Lung (tissue), 12 donors: ENCODE results near the gene ASIC2. TPM values are rescaled to one million over a fixed set of nuclear protein-coding genes. Genes with fewer than 3 reads are reported as not detected.

ENCODE experiments used
- ATAC-seq: fragments of 200-7000 bp; cut with Tn5 transposase; one replicate; pipeline ENCODE4 v1.9.1; 2020; ENCODE audit warnings: moderate number of reproducible peaks; ENCODE audit not compliant: insufficient read depth, low FRiP score
- DNase-seq, 3 donors: peaks; one replicate each; pipeline ENCODE4 v3.0.0-alpha.2; 2013 to 2017
- H3K27ac ChIP-seq, 2 donors: one replicate each; pipeline ENCODE4 v1.5.1; 2013; ENCODE audit warnings: mild to moderate bottlenecking in 2 of 2, moderate library complexity in 2 of 2, control low read depth in 1 of 2, inconsistent platforms in 1 of 2, low read depth in 1 of 2, low read length in 1 of 2
- H3K27me3 ChIP-seq, 3 donors: one replicate each; pipeline ENCODE4 v1.5.1; 2013; ENCODE audit warnings: low read length in 2 of 3; ENCODE audit not compliant: control insufficient read depth in 3 of 3, insufficient read depth in 3 of 3
- H3K36me3 ChIP-seq, 4 donors: one replicate each; pipeline ENCODE4 v1.5.1; 2013; ENCODE audit warnings: low read length in 4 of 4, mild to moderate bottlenecking in 1 of 4, moderate library complexity in 1 of 4; ENCODE audit not compliant: control insufficient read depth in 4 of 4, insufficient read depth in 4 of 4
- H3K4me1 ChIP-seq, 5 donors: one replicate each; pipeline ENCODE4 v1.5.1; 2013; ENCODE audit warnings: low read length in 5 of 5, mild to moderate bottlenecking in 2 of 5, moderate library complexity in 1 of 5; ENCODE audit not compliant: control insufficient read depth in 5 of 5, insufficient read depth in 5 of 5
- H3K4me3 ChIP-seq: one replicate; pipeline ENCODE4 v1.5.1; 2013; ENCODE audit warnings: mild to moderate bottlenecking, control low read depth, moderate library complexity
- H3K9ac ChIP-seq, 2 donors: one replicate each; pipeline ENCODE4 v1.5.1; 2013; ENCODE audit warnings: low read length in 2 of 2, control low read depth in 1 of 2; ENCODE audit not compliant: insufficient read depth in 1 of 2
- H3K9me3 ChIP-seq, 4 donors: one replicate each; pipeline ENCODE4 v1.5.1; 2013; ENCODE audit warnings: low read length in 3 of 4, mild to moderate bottlenecking in 1 of 4, moderate library complexity in 1 of 4; ENCODE audit not compliant: control insufficient read depth in 4 of 4, insufficient read depth in 3 of 4
- CTCF ChIP-seq: IDR thresholded peaks from 2 replicates; pipeline ENCODE4 v1.5.1; 2012; ENCODE audit warnings: mild to moderate bottlenecking; ENCODE audit errors: control extremely low read depth, extremely low read depth
- WGBS, 2 donors: extraction: QIAGEN DNeasy Blood & Tissue Kit; methylation state at CpG; one replicate each; pipeline ENCODE4 v1.1.7; 2013; 5-methylcytosine and 5-hydroxymethylcytosine counted together
- polyA plus RNA-seq, 2 donors: library from polyadenylated mRNA; stranded (reverse); fragments of 200-250 nt; gene quantifications; one replicate each; pipeline ENCODE4 v1.2.1, GENCODE V29; 2013
- total RNA-seq, 2 donors: library from RNA; depleted of rRNA in 1 of 2; stranded (reverse); fragments of >200 nt in 1 of 2; gene quantifications; one replicate each; pipeline ENCODE4 v1.2.1, GENCODE V29; 2014 to 2021
- donor health status: control.
- donor health status: control.
- donor health status: Bipolar disorder and iron deficiency.
- donor health status: healthy.
- donor health status: DM: yes; HTN: yes; CAD: no.

The ASIC2 gene
- total and polyA plus RNA-seq, 4 donors: 0.03 to 0.28 (median 0.14) TPM; not detected in 1

DNA sequence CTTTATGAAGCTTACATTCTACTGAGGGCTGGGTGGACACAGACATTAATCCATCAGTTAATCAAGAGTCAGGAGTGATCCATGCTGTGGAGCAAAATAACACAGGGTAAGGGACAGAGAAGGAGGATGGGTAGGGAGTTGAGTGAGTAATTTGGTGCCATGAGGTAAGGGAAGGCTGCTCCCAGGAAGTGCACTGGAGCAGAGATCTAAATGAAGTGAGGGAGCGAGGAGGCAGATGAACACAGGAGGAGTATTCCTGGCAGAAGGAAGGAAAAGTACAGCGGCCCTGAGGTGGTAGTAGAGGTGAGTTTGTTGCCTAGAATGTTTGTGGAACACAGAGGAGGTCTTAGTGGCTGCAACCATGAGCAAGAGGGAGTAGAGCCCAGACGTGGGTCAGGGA lies 34.8 kb downstream of the ASIC2 start:
- no peak for DNase-seq
- H3K4me3 ChIP-seq: no peak overlapping the region
- H3K36me3 ChIP-seq: no peaks in the 10 kb centered on the region
- TF ChIP-seq CTCF: no peak
- H3K27ac ChIP-seq: no peak overlapping the region
- no peaks in the 10 kb centered on the region for H3K9me3 ChIP-seq
- H3K27me3 ChIP-seq: peaks cover 0 to 16% (median 0%) of the 10 kb centered on the region in 3 donors
- H3K4me1 ChIP-seq: peaks cover 0 to 18% (median 0%) of the 10 kb centered on the region in 5 donors
- H3K9ac ChIP-seq: no peak overlapping the region
- WGBS, 2 donors: 72 to 75% methylated on average over 3 of the region's 3 CpGs
- ATAC-seq: no peak

DNA sequence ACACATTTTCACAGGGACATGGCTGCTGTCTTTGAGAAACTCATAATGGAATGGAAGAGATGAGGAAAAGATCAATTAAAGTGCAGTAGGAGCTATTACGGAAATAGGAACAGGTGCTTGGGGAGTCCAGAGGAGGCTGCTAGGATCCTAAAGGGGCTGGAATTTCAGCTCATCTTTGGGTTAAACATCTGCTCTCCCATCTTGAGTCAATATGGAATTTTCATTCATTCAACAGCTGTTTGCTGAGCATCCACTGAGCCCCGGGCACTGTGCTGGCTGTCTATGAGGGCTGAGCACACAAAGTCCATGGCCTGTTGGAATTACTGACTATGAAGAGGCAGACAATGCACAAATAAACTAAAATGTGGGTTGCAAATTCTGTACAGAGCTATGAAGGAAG lies 47.9 kb downstream of the ASIC2 start:
- no peaks in the 10 kb centered on the region for H3K4me1 ChIP-seq
- H3K27me3 ChIP-seq: peaks cover 0 to 6% (median 0%) of the 10 kb centered on the region in 3 donors
- H3K27ac ChIP-seq: no peak overlapping the region
- peaks cover 0 to 2% (median 0%) of the 10 kb centered on the region in 4 donors for H3K9me3 ChIP-seq
- no peaks in the 10 kb centered on the region for H3K36me3 ChIP-seq
- ATAC-seq (no peak), DNase-seq (no peak)
- H3K9ac ChIP-seq: no peak overlapping the region
- 85 to 92% methylated on average over 2 of the region's 2 CpGs for WGBS, 2 donors
- TF ChIP-seq CTCF: no peak
- H3K4me3 ChIP-seq: no peak overlapping the region

GRCh38 chr17:33243732-33244131 lies 49.4 kb downstream of the ASIC2 start:
- H3K4me1 ChIP-seq: no peaks in the 10 kb centered on the region
- no peak for TF ChIP-seq CTCF
- no peak overlapping the region for H3K27ac ChIP-seq
- H3K27me3 ChIP-seq: peaks cover 0 to 6% (median 3%) of the 10 kb centered on the region in 3 donors
- ATAC-seq: no peak
- no peak overlapping the region for H3K4me3 ChIP-seq
- no peak overlapping the region for H3K9ac ChIP-seq
- no peak for DNase-seq
- 85 to 91% methylated on average over 3 of the region's 3 CpGs for WGBS, 2 donors
- no peaks in the 10 kb centered on the region for H3K36me3 ChIP-seq
- peaks cover 0 to 2% (median 0%) of the 10 kb centered on the region in 4 donors for H3K9me3 ChIP-seq

GRCh38 chr17:33242375-33243124 lies 50.5 kb downstream of the ASIC2 start:
- H3K4me3 ChIP-seq: no peak overlapping the region
- H3K27me3 ChIP-seq: peaks cover 0 to 6% (median 3%) of the 10 kb centered on the region in 3 donors
- DNase-seq (no peak), ATAC-seq (no peak)
- no peak for TF ChIP-seq CTCF
- no peak overlapping the region for H3K9ac ChIP-seq
- H3K36me3 ChIP-seq: no peaks in the 10 kb centered on the region
- peaks cover 0 to 2% (median 0%) of the 10 kb centered on the region in 4 donors for H3K9me3 ChIP-seq
- no peak overlapping the region for H3K27ac ChIP-seq
- 71 to 72% methylated on average over 8 of the region's 8 CpGs for WGBS, 2 donors
- no peaks in the 10 kb centered on the region for H3K4me1 ChIP-seq
